ENCODE results near the gene GCNT1. TPM values are rescaled to one million over a fixed set of nuclear protein-coding genes. Genes with fewer than 3 reads are reported as not detected.
"Not testable (repeated sequence)": the region's sequence is repeated elsewhere in the genome, so short reads cannot be mapped to it uniquely, and the experiment has no call there.

Gene GCNT1
- total RNA-seq, 1 donor from 2014 or later = 6.9 TPM

- DNase-seq (ENCODE audit: low spot score in 2 of 2) (no peak), FAIRE-seq (no peak)
These were observed 19.2 kb downstream of the GCNT1 start for GRCh38 chr9:76478226-76478625.

DNA sequence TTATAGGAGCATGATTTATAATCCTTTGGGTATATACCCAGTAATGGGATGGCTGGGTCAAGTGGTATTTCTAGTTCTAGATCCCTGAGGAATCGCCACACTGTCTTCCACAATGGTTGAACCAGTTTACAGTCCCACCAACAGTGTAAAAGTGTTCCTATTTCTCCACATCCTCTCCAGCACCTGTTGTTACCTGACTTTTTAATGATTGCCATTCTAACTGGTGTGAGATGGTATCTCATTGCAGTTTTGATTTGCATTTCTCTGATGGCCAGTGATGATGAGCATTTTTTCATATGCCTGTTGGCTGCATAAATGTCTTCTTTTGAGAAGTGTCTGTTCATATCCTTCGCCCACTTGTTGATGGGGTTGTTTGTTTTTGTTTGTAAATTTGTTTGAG is 20.4 kb downstream of the GCNT1 start:
- not testable (repeated sequence) for FAIRE-seq; DNase-seq (ENCODE audit: low spot score in 2 of 2)

DNA sequence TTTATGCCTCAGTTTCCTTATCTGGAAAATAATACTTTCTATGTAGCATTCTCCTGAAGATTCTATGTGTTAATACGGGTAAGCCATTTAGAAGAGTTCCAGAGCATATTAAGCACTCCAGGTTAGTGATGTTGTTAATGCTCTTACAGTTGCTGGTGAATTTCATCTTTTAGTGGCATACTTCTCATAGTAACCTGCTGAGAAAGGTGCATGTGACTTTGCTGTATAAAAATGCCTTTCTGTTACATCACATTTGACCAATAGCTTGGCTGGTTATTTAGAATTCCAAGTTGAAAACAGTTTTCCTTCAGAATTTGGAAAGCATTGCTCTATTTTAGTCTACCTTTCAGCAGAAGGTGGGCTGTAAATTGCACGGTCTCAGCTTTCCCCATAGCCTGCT is 27.2 kb downstream of the GCNT1 start:
- DNase-seq (ENCODE audit: low spot score in 2 of 2) (no peak), FAIRE-seq (no peak)

- no peak for FAIRE-seq
- DNase-seq (ENCODE audit: low spot score in 2 of 2) = no peak
These were observed 31.4 kb downstream of the GCNT1 start for GRCh38 chr9:76490249-76490990.

DNA sequence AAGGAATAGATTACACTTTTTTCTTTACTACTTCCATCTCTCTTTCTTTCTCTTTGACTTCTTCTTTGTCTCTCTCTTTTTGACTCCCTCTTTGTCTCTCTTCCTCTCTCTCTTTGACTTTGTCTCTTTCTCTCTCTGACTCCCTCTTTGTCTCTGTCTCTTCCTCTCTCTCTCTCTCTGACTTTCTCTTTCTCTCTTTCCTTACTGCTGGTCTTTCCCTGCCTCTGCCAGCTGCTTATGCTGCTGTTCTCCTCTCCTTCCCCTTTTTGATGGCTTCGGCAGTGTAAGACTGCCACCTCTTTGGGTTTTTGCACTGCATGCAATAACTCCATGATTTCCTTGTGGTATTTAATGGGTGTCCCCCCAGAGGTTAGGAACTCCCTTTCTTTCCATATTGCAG is 32.1 kb downstream of the GCNT1 start:
- DNase-seq (ENCODE audit: low spot score in 2 of 2); FAIRE-seq: not testable (repeated sequence)

DNA sequence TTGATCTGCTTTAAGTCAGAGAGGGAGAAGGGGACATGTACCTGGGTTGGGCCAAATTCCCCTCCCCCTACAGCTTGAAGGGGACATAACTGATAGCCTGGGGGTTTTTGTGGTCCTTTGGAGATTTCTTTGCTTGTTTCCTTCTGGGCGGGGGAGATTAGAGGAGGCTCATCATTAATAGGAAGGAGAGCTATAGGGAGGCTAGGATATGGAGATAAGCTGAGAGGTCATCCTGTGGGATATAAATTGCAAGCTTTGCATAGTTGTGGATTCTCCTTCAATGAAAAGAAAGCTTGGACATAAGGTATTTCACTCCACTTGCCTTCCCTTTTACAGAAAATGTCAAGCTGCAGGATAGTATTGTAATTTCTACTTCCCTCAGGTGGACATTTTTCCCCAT is 34.5 kb downstream of the GCNT1 start:
- DNase-seq (ENCODE audit: low spot score in 2 of 2); FAIRE-seq: not testable (repeated sequence)

DNA sequence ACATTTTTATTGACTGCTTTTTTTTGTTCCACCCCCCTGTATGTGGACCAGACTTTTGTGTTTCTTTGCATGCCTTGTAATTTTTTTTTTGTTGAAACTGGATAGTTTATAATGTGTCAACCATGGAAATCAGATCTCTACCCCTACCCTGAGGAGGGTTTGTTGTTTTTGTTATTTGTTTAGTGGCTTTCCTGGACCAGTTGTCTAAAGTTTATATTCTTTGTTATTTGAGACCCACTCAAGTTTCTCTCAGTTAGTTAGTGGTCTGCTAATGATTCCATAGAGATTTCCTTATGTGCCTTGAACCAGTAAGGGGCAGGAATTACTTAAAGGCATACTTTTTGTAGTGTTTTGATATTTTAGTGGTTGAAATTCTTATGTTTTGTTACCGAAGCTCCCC is 41.1 kb downstream of the GCNT1 start:
- FAIRE-seq = no peak
- no peak for DNase-seq (ENCODE audit: low spot score in 2 of 2)

- DNase-seq (ENCODE audit: low spot score in 2 of 2) (no peak), FAIRE-seq (no peak)
These were observed 43.8 kb downstream of the GCNT1 start for GRCh38 chr9:76502746-76503145.

DNA sequence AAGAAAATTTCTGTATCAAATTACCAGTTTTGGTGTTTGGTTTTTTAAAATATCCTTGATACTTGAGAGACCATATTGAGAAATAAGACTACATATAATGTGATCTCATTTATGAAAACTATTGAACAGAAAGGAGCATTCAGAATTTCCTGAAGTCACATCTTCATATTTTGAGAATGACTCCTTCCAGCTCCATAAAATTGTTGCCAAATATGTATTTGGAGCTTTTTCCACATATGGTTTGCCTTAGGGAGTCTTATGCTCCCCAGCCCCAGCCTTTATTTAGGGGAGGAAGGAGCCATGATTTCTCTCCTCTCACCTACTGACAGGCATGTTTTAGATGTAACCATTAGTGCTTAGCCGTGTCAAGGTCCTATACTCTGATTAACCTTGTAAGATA is 51.1 kb downstream of the GCNT1 start:
- FAIRE-seq = no peak
- DNase-seq (ENCODE audit: low spot score in 2 of 2) = no peak

DNA sequence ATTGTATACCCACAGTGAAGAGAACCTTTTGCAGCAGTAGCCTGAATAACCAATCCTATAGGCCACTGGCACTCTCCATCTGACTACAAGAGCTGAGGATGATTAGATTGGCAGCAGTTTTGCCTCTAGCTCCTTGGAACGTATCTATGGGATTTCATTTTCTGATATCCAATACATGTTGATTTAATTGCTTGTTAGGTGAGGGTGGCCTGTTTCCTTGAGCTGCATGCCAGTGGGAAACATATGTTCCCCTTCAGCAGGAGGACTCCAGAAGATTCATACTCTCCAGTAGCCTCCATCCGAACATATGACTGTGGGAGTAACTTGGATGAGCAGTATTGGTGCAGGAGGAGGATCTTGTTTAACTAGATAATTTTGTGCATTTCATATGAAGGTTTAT is 51.5 kb downstream of the GCNT1 start:
- DNase-seq (ENCODE audit: low spot score in 2 of 2) (no peak), FAIRE-seq (no peak)

GRCh38 chr9:76512826-76513225 is 53.8 kb downstream of the GCNT1 start:
- DNase-seq (ENCODE audit: low spot score in 2 of 2) (no peak), FAIRE-seq (no peak)

GRCh38 chr9:76516350-76516749 is 57.4 kb downstream of the GCNT1 start:
- DNase-seq (ENCODE audit: low spot score in 2 of 2) = no peak

GRCh38 chr9:76516871-76517270 is 57.9 kb downstream of the GCNT1 start:
- DNase-seq (ENCODE audit: low spot score in 2 of 2) = no peak

More at GRCh38 chr9:76516350-76516749, 57.4 kb downstream of the GCNT1 start:
- no peak for FAIRE-seq

GRCh38 chr9:76519075-76519835 is 60.3 kb downstream of the GCNT1 start:
- FAIRE-seq = no peak
- no peak for DNase-seq (ENCODE audit: low spot score in 2 of 2)

More at GRCh38 chr9:76516871-76517270, 57.9 kb downstream of the GCNT1 start:
- FAIRE-seq = no peak

DNA sequence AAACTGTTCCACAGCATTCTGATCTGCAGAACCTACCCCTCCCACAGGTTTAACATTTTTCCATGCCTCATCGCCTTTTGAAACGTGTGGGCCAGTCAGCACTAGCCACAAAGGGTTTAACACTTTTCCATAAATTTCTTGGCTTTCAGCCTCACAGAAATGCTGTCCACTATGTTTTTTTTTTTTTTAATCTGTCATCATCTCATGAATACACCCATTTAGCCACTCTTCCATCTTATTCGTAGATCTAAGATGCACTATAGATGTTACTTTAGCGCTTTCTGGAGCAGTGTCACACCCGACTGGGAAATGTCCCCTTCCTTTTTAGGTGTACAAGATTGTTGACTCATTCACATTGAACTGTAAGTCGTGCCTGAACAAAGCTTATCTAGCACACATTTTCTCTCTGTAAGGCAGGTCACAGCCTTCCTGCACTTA is 62.3 kb downstream of the GCNT1 start:
- DNase-seq (ENCODE audit: low spot score in 2 of 2) (no peak), FAIRE-seq (no peak)

DNA sequence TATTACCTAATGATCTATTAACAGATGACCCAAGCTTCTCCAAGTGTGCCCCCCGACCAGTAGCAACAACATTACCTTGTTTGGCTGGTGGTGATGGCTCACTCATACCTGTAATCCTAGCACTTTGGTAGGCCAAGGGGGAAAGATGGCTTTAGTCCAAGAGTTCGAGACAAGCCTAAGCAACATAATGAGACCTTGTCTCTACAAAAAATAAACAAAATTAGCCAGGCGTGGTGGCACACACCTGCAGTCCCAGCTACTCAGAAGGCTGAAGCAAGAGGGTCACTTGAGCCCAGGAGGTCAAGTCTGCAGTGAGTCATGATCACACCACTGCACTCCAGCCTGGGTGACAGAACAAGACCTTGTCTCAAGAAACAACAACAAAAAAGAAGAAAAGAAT is 62.9 kb downstream of the GCNT1 start:
- no peak for FAIRE-seq
- no peak for DNase-seq (ENCODE audit: low spot score in 2 of 2)

- DNase-seq (ENCODE audit: low spot score in 2 of 2); FAIRE-seq: not testable (repeated sequence)
These were observed 64.7 kb downstream of the GCNT1 start for GRCh38 chr9:76523617-76524200.

DNA sequence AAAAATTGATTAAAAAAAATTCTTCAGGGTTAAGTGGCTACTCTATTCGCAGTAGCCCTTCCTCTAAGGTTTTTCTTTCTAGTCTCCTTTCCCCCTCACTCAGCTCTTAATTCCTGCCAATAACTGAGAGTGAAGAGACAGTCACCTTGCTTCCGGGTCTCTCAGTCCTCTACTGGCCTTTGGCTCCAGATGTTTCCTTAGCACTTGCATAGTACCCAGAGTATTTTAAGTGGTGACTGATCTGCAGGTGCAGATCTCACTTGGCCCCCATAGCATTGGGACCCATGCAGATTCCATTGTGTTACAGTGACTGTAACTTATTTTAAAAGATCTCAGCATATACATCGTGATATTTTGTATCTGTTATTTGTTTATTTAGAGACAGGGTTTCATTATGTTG is 66.2 kb downstream of the GCNT1 start:
- no peak for DNase-seq (ENCODE audit: low spot score in 2 of 2)
- FAIRE-seq = no peak

DNA sequence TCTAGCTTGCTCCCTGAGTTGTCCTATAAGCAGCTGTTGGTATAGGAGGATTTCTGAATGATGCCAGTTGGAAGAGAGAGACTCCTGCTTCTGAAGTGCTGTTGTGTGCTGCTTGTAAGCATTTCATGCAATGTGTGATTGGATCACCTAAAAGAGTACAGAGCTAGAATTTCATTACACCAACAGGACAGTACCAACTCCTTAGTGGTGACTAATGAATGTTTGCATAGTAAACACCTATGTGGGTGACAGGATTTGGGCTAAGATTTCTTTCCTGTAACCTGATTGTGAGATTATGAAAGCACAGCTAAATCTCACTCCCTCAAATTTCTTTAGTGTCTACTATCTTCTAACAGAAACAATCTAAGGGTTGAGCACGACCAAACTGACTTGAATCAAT is 67.0 kb downstream of the GCNT1 start:
- no peak for DNase-seq (ENCODE audit: low spot score in 2 of 2)

GRCh38 chr9:76528056-76528455 is 69.1 kb downstream of the GCNT1 start:
- no peak for DNase-seq (ENCODE audit: low spot score in 2 of 2)
- no peak for FAIRE-seq

More for the DNA sequence above, 67.0 kb downstream of the GCNT1 start:
- no peak for FAIRE-seq

GRCh38 chr9:76528642-76529190 is 69.7 kb downstream of the GCNT1 start:
- no peak for FAIRE-seq
- no peak for DNase-seq (ENCODE audit: low spot score in 2 of 2)
